HG02759 (cell line): Measurements from ENCODE around the gene EHMT2.
"Not testable (repeated sequence)": the region's sequence is repeated elsewhere in the genome, so short reads cannot be mapped to it uniquely, and the experiment has no call there.

Experiments used
- ATAC-seq: cut with Tn5 transposase; IDR thresholded peaks from one replicate; pipeline ENCODE4 v1.9.1; 2021; ENCODE audit warnings: mild to moderate bottlenecking, moderate library complexity; ENCODE audit not compliant: unreplicated experiment

Gene EHMT2

GRCh38 chr6:31915756-31916155 is 18.3 kb upstream of the EHMT2 start:
- ATAC-seq: no peak

DNA sequence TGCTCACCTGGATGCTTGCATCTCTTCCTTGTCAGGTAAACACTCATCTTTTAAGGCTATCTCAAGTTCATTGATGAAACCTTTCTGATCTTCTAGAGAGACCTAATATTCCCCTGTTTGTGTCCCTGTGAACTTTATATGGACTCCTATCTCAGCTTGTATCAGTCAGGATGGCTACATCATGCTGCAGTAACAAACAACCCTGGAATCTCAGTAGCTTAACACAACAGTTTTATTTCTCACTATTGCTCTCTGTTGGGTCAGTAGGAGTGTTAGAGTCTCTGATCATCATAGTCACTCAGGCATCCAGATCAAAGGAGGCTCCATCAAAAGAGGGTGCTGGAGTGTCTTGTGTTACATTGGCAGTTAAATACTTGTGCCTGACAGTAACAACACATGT is 17.9 kb upstream of the EHMT2 start:
- ATAC-seq: no peak

DNA sequence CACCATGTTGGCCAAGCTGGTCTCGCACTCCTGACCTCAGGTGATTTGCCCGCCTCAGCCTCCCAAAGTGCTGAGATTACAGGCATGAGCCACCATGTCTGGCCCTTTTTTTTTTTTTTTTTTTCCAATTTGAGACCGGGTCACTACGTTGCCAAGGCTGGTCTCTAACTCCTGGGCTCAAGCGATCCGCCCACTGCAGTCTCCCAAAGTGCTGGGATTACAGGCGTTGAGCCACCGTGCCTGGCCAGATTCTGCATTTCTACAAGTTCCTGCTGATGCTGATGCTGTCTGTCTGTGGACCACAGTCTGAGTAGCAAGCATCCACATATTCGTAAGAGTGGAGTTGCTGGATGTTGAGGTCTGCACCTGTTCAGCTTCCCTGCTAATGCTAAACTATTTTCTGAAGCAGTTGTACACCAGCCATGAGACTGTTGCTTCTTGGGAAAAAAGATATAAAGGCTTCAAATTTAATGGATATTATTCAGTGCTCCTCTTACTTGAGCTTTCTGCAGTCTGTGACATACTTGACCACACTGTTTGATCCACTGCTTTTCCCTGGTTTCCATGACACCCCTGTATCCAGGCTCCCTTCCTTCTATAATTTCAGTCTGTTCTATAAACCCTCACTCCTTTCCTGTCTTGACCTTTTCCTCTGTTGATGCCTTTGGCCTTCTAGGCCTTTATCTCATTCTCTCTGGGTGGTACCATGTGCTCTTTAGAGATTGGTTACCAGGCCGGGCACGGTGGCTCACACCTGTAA is 14.5 kb upstream of the EHMT2 start:
- no peak for ATAC-seq

DNA sequence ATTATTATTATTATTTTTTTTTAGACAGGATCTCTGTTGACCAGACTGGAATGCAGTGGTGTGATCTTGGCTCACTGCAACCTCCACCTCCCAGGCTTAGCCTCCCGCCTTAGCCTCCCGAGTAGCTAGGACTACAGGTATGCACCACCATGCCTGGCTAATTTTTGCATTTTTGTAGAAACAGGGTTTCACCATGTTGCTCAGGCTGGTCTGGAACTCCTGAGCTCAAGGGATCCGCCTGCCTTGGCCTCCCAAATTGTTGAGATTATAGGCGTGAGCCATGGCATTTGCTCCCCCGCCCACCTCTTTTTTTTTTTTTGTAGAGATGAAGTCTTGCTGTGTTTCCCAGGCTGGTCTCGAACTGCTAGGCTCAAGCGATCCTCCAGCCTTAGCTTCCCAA is 11.8 kb upstream of the EHMT2 start:
- not testable (repeated sequence) for ATAC-seq

DNA sequence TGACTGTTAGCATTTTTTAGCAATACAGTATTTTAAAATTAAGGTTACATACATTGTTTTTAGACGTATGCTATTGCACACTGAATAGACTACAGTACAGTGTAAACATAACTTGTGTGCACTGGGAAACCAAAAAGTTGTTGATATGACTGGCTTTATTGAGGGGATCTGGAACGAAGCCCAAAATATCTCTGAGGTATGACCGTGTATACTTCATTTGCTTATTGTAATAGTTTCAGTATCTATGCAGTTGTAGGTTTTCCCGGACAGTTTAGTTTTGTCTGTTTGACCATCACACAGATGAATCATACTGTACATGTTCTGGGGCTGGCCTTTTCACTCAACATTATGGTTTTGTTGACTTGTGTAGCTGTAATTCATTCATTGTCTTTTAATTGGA is 11.3 kb upstream of the EHMT2 start:
- ATAC-seq: peak; percentile 53

- not testable (repeated sequence) for ATAC-seq
Observed at GRCh38 chr6:31908255-31908654, 10.8 kb upstream of the EHMT2 start.

DNA sequence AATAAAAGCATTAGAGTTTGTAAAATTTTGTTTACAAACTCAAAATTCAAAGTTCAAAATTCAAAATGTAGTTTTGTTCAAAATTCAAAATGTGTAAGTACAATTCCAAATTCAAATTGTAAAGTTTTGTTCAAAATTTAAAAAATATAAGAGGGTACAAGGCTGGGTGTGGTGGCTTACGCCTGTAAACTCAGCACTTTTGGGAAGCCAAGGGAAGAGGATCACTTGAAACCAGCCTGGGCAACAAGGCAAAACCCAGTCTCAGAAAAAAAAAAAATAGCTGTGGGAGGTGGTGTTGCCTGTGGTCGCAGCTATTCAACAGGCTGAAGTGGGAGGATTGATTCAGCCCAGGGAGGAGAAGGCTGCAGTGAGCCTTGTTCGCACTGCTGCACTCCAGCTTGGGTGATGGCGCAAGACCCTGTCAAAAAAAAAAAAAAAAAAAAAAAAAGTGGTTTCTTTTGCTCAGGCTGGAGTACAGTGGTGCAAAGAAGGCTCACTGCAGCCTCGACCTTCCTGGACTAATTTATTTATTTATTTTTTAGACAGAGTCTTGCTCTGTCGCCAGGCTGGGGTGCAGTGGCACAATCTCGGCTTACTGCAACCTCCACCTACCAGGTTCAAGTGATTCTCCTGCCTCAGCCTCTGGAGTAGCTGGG is 9.8 kb upstream of the EHMT2 start:
- no peak for ATAC-seq

DNA sequence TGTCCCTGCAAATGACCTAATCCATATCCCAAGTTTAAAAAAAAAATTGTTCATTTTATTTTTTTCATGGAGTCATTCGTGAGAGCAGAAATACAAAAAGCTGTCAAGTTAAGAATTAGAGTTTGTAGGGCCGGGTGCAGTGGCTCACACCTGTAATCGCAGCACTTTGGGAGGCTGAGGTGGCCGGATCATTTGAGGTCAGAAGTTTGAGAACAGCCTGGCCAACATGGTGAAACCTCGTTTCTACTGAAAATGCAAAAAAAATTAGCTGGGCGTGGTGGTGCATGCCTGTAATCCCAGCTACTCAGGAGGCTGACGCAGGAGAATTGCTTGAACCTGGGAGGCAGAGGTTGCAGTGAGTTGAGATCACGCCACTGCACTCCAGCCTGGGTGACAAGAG is 9.2 kb upstream of the EHMT2 start:
- ATAC-seq: not testable (repeated sequence)

DNA sequence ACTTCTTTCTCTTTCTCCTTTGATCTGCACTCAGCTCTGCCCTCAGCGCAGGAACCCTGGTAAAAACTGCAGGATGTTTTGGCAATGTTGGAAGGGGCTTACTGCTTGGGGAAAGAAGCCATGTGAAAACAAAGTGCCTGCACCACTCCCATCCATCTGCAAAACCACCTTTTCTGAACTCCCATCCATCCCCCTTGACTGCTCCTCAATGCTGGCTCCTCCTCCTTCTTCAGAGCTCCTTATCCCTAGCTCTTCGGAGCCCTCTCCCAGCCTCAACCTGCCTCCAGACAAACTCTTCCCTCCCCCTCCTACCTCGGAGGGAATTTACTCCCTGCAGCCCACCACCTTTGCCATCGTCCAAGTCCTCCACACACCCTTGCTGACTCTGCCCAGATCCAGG is 8.6 kb upstream of the EHMT2 start:
- ATAC-seq: no peak

- no peak for ATAC-seq
Observed at GRCh38 chr6:31905041-31905440, 7.5 kb upstream of the EHMT2 start.

GRCh38 chr6:31903957-31904356 is 6.5 kb upstream of the EHMT2 start:
- ATAC-seq: no peak

- peak; percentile 68 for ATAC-seq
Observed at GRCh38 chr6:31901953-31902643, 4.6 kb upstream of the EHMT2 start, which contains the start of gene ZBTB12. Gene ZBTB12 (minus strand): TSS chr6:31902086. CDS start chr6:31901305, 781 bp downstream.

GRCh38 chr6:31901415-31901952 is 4.0 kb upstream of the EHMT2 start:
- no peak for ATAC-seq

GRCh38 chr6:31900917-31901414 is 3.5 kb upstream of the EHMT2 start:
- ATAC-seq: no peak

- no peak for ATAC-seq
Observed at GRCh38 chr6:31899882-31900722, 2.6 kb upstream of the EHMT2 start.

GRCh38 chr6:31899215-31899614 is 1.7 kb upstream of the EHMT2 start:
- no peak for ATAC-seq

DNA sequence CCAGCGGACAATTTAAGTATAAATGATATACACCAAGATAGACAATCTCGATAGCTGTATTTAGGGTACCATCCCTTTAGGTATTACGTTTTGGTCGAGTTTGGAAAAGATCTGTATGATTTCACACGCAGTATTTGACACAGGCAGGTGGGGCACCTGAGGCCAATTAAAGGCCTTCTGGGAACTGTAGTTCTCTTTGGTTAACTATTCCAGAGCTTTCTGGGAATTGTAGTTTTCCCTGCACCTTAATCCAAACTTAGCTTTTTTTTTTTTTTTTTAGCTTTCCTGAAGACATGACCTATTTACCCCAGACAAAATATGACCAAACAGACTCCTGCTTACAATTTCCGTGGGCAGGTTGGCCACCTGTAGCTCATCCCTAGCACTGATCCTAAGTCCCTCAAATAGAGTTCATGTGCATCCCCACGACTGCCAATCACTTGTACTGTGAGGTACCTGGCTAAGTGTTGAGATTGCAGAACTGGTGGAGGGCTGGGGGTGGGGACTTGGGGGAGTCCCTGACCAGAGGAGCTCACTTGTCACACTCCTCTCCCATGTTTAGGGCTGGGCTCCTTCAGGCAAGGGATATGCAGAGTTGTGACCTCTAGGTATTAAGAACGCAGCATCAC is 999 bp upstream of the EHMT2 start:
- ATAC-seq: no peak

- peak; percentile 30 for ATAC-seq
Observed at GRCh38 chr6:31896856-31897611, 464 bp downstream of the EHMT2 start.

DNA sequence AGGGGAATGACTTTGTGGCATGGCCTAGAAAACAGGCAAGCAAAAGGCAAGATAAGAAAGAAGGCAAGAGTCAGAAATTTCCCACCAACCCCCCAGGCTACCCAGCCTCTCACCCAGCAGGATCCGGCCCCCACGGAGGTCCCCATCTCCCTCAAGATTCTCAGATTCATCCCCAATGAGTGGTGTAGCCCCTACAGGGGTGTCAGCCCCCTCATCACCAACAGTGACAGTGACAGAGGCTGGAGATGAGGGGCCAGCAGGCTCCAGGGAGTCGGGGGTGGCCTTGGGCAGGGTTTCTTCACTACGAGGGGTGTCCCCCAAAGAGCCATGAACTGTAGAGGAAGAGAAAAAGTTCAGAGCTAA is 1.0 kb downstream of the EHMT2 start:
- ATAC-seq: no peak
